HCT116 (cell line): ENCODE results near the gene FMC1. TPM values are rescaled to one million over a fixed set of nuclear protein-coding genes. Genes with fewer than 3 reads are reported as not detected.

Experiments
- ATAC-seq: fragments of 200-7000 bp; cut with Tn5 transposase; 2 replicates; pipeline ENCODE4 v1.9.1; 2020; ENCODE audit warnings: mild to moderate bottlenecking, moderate library complexity
- BruUV-seq: library from RNA; stranded (reverse); fragments of 400-500 nt; replicated peaks from 2 replicates; lab custom pipeline; 2021; lab: Mats Ljungman, UMichigan
- CTCF ChIA-PET: fragments of 300-600 bp; sonication (Branson Sonifier 250); formaldehyde crosslinking; loops from one replicate; lab custom pipeline; 2021; ENCODE audit warnings: antibody characterized with exemption; lab: Charles Lee
- POLR2A ChIA-PET: fragments of 300-600, 350-600 bp; sonication (Branson Sonifier 250); formaldehyde crosslinking; loops from one replicate; lab custom pipeline; 2021; ENCODE audit warnings: antibody characterized with exemption; lab: Charles Lee
- RAD21 ChIA-PET, 2 experiments: fragments of 300-600 bp; sonication (Branson Sonifier 250); formaldehyde crosslinking; loops; one replicate each; lab custom pipeline; 2023; ENCODE audit warnings: low total read pairs in 2 of 2; ENCODE audit not compliant: uncharacterized antibody in 2 of 2, unreplicated experiment in 2 of 2, low non-redundant PET in 1 of 2; lab: Charles Lee
- DNase-seq: peaks from one replicate; pipeline ENCODE4 v3.0.0-alpha.2; 2010; ENCODE audit warnings: low read depth, low spot score
- H2AFZ ChIP-seq: fragments of 200-600 bp; shearing (Covaris generic), sonication (generic); 2 replicates; pipeline ENCODE4 v1.6.1; 2017; ENCODE audit warnings: low read depth, mixed run types, mixed read lengths, antibody characterized with exemption, low read length; ENCODE audit not compliant: poor library complexity, severe bottlenecking
- H3K27ac ChIP-seq: 2 replicates; pipeline ENCODE4 v1.5.1; 2012; ENCODE audit warnings: low read depth, low read length
- H3K27me3 ChIP-seq: fragments of 200-600 bp; sonication (generic); 2 replicates; pipeline ENCODE4 v1.6.1; 2016; ENCODE audit warnings: mixed run types, low read length, mixed read lengths; ENCODE audit not compliant: insufficient read depth
- H3K36me3 ChIP-seq, 2 experiments: fragments of 200-500 bp in 1 of 2; fragments of 200-600 bp in 1 of 2; sonication (Bioruptor generic) in 1 of 2; sonication (generic) in 1 of 2; 2 replicates each; pipeline versions ENCODE4 v1.5.1 to v1.6.1; 2014 to 2016; ENCODE audit warnings: low read length in 2 of 2, inconsistent platforms in 1 of 2, mixed read lengths in 1 of 2, mixed run types in 1 of 2; ENCODE audit not compliant: insufficient read depth in 2 of 2, control insufficient read depth in 1 of 2
- H3K4me1 ChIP-seq, 2 experiments: fragments of 200-600 bp in 1 of 2; sonication (generic) in 1 of 2; 2 replicates each; pipeline versions ENCODE4 v1.5.1 to v1.6.1; 2012 to 2017; ENCODE audit warnings: low read length in 2 of 2, inconsistent platforms in 1 of 2, mild to moderate bottlenecking in 1 of 2, mixed read lengths in 1 of 2, mixed run types in 1 of 2, moderate library complexity in 1 of 2; ENCODE audit not compliant: insufficient read depth in 2 of 2, control insufficient read depth in 1 of 2
- H3K4me2 ChIP-seq: fragments of 200-600 bp; sonication (generic); 2 replicates; pipeline ENCODE4 v1.6.1; 2017; ENCODE audit warnings: mixed run types, low read length, mixed read lengths
- H3K4me3 ChIP-seq, 2 experiments: fragments of 200-600 bp in 1 of 2; sonication (generic) in 1 of 2; replicated peaks in 1 of 2; 2 replicates each; pipeline ENCODE4 v1.5.1; 2011 to 2016; ENCODE audit warnings: low read length in 2 of 2, control low read depth in 1 of 2, low read depth in 1 of 2, mild to moderate bottlenecking in 1 of 2, mixed read lengths in 1 of 2, mixed run types in 1 of 2
- H3K79me2 ChIP-seq: fragments of 200-600 bp; sonication (generic); 2 replicates; pipeline ENCODE4 v1.6.1; 2017; ENCODE audit warnings: mild to moderate bottlenecking, mixed run types, low read length, moderate library complexity, mixed read lengths; ENCODE audit not compliant: insufficient read depth
- H3K9ac ChIP-seq: fragments of 200-600 bp; sonication (generic); 2 replicates; pipeline ENCODE4 v1.6.1; 2016; ENCODE audit warnings: low read length, mixed read lengths
- H3K9me2 ChIP-seq: fragments of 200-600 bp; sonication (generic), shearing (Covaris generic); 2 replicates; pipeline ENCODE4 v1.6.1; 2017; ENCODE audit warnings: mixed run types, mild to moderate bottlenecking, moderate library complexity; ENCODE audit not compliant: insufficient read depth
- H3K9me3 ChIP-seq, 2 experiments: fragments of 200-500 bp in 1 of 2; fragments of 200-600 bp in 1 of 2; sonication (Bioruptor generic) in 1 of 2; sonication (generic) in 1 of 2; 2 replicates each; pipeline ENCODE4 v1.6.1; 2014 to 2017; ENCODE audit warnings: low read length in 2 of 2, mixed read lengths in 2 of 2, inconsistent platforms in 1 of 2, low read depth in 1 of 2, mild to moderate bottlenecking in 1 of 2, mixed run types in 1 of 2, moderate library complexity in 1 of 2; ENCODE audit not compliant: control insufficient read depth in 1 of 2, insufficient read depth in 1 of 2
- H4K20me1 ChIP-seq: fragments of 200-600 bp; sonication (generic), shearing (Covaris generic); 2 replicates; pipeline ENCODE4 v1.6.1; 2017; ENCODE audit warnings: mixed run types, mild to moderate bottlenecking, moderate library complexity; ENCODE audit not compliant: insufficient read depth
- ATF3 ChIP-seq: IDR thresholded peaks from 2 replicates; pipeline ENCODE4 v1.6.1; 2012
- CBX3 ChIP-seq: IDR thresholded peaks from 2 replicates; pipeline ENCODE4 v1.6.1; 2012; ENCODE audit warnings: low read depth
- CTCF ChIP-seq, 3 experiments: fragments of 200-600 bp in 1 of 3; sonication (generic) in 1 of 3; IDR thresholded peaks in 2 of 3; conservative IDR thresholded peaks in 1 of 3; 2 replicates each; pipeline ENCODE4 v1.5.1; 2012 to 2017; ENCODE audit warnings: low read depth in 2 of 3, low read length in 2 of 3, antibody characterized with exemption in 1 of 3, borderline replicate concordance in 1 of 3, control low read depth in 1 of 3, mild to moderate bottlenecking in 1 of 3, mixed read lengths in 1 of 3, mixed run types in 1 of 3, moderate library complexity in 1 of 3; ENCODE audit not compliant: insufficient read depth in 1 of 3
- EGR1 ChIP-seq: IDR thresholded peaks from 2 replicates; pipeline ENCODE4 v1.6.1; 2012; ENCODE audit warnings: low read depth
- ELF1 ChIP-seq: IDR thresholded peaks from 2 replicates; pipeline ENCODE4 v1.6.1; 2012; ENCODE audit warnings: low read depth, borderline replicate concordance
- EZH2phosphoT487 ChIP-seq: fragments of 200-600 bp; IDR thresholded peaks from 2 replicates; pipeline ENCODE4 v1.6.1; 2018; ENCODE audit warnings: antibody characterized with exemption, borderline replicate concordance
- FOSL1 ChIP-seq: IDR thresholded peaks from 2 replicates; pipeline ENCODE4 v1.6.1; 2012; ENCODE audit warnings: low read depth
- POLR2A ChIP-seq: IDR thresholded peaks from 2 replicates; pipeline ENCODE4 v1.7.0; 2011; ENCODE audit warnings: borderline replicate concordance; ENCODE audit not compliant: insufficient read depth, insufficient read length; ENCODE audit errors: extremely low read depth
- POLR2AphosphoS5 ChIP-seq: IDR thresholded peaks from 2 replicates; pipeline ENCODE4 v1.6.1; 2011; ENCODE audit warnings: mild to moderate bottlenecking, low read depth, low read length, moderate library complexity
- SP1 ChIP-seq: IDR thresholded peaks from 2 replicates; pipeline ENCODE4 v1.6.1; 2012; ENCODE audit warnings: low read depth
- SRF ChIP-seq: IDR thresholded peaks from 2 replicates; pipeline ENCODE4 v1.6.1; 2012; ENCODE audit warnings: low read depth
- YY1 ChIP-seq: IDR thresholded peaks from 2 replicates; pipeline ENCODE4 v1.6.1; 2011; ENCODE audit warnings: low read length, low read depth, moderate library complexity, mild to moderate bottlenecking; ENCODE audit not compliant: insufficient replicate concordance; ENCODE audit errors: extremely low read depth
- ZFX ChIP-seq: fragments of 450-650 bp; IDR thresholded peaks from 2 replicates; pipeline ENCODE4 v1.6.1; 2017
- ZNF274 ChIP-seq: fragments of 200-500 bp; sonication (Bioruptor generic); IDR thresholded peaks from 2 replicates; pipeline ENCODE4 v1.6.1; 2014; ENCODE audit warnings: mild to moderate bottlenecking, low read depth, low read length, inconsistent platforms
- intact Hi-C: fragments of 100-400 bp; cut with micrococcal nuclease; formaldehyde crosslinking; loops from 2 replicates; pipeline ENCODE4 v1.10.0; 2022
- total RNA-seq: library from RNA; stranded (reverse); gene quantifications from one replicate; pipeline ENCODE4 v1.2.1, GENCODE V29; 2021; ENCODE audit not compliant: unreplicated experiment
- TF ChIP-seq, protein P1 (sequence below): IDR thresholded peaks from 2 replicates; pipeline ENCODE4 v1.6.1; 2012; ENCODE audit warnings: low read depth

Gene FMC1
- total RNA-seq, 1 experiment from 2014 or later, result 19.4 TPM

DNA sequence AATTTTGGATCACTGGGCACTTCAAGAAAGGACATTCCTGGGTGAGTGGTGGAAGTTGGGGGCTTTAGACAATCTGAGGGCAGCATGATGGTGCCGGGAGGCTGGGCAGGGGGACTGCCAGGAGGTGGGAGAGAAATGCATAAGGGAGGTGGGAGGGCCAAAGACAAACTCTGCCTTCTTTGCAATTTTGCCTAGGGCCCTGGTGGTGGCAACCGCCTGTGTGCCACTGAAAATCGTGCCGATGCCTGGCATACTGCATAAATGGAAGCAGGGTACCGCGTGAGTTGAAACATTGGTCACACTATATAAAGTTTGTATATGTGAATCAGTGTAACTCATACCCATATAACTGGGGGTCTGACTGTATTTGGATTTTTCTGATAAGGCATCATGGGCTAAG is 21.8 kb downstream of the FMC1 start (continued):
- TF ChIP-seq CTCF (IDR thresholded peaks at IDR 0.05 in 2 of 3, conservative IDR thresholded peaks at IDR 0.05 in 1 of 3; ENCODE audit: borderline replicate concordance in 1 of 3, insufficient read depth in 1 of 3, low read depth in 2 of 3, low read length in 2 of 3) (no peak), ZNF274 (no peak), ZFX (no peak), FOSL1 (no peak), POLR2AphosphoS5 (no peak), ATF3 (no peak), SRF (no peak), SP1 (no peak)

DNA sequence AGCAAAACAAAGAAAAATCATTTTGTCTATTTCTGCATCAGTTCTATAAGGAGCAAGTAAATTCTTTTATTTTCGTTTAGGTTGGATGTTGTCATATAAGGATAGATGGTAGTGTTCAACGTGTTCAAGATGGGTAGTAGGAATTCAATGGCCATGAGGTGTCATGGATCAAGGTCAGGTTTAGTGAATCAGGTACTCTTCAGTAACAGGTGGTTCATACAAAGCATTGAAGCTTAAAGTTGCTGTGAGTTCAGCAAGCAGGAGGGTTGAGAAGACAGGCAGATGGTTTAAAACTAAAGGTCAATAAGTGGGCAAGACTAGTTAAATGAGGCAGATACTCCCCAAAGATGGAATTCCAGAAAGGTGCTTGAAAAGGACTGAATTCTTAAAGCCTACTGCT is 24.2 kb downstream of the FMC1 start:
- H3K4me2 ChIP-seq, result no peak overlapping the region
- no peaks in the 10 kb centered on the region for H3K9me3 ChIP-seq
- H2AFZ ChIP-seq, result no peak overlapping the region
- peaks cover 11 to 19% of the 10 kb centered on the region in 2 experiments for H3K36me3 ChIP-seq
- peaks cover 38% of the 10 kb centered on the region; the same call in 1 of the 2 replicates for H4K20me1 ChIP-seq
- BruUV-seq, result no TSS peak
- no peaks in the 10 kb centered on the region for H3K9me2 ChIP-seq
- DNase-seq (no peak), ATAC-seq (no peak)
- no peak overlapping the region for H3K4me3 ChIP-seq
- RAD21 ChIA-PET, result no interaction called here
- CTCF ChIA-PET, result no interaction called here
- no peak overlapping the region for H3K27ac ChIP-seq
- peaks cover 10% of the 10 kb centered on the region in 2 experiments; a peak in 3 of 4 replicates for H3K4me1 ChIP-seq
- H3K79me2 ChIP-seq, result peaks cover 100% of the 10 kb centered on the region
- intact Hi-C loops, result no loop called here
- no peak overlapping the region for H3K9ac ChIP-seq
- no peaks in the 10 kb centered on the region for H3K27me3 ChIP-seq
- POLR2A ChIA-PET, result no interaction called here
- TF ChIP-seq SRF, result no peak
- TF ChIP-seq, protein P1, sequence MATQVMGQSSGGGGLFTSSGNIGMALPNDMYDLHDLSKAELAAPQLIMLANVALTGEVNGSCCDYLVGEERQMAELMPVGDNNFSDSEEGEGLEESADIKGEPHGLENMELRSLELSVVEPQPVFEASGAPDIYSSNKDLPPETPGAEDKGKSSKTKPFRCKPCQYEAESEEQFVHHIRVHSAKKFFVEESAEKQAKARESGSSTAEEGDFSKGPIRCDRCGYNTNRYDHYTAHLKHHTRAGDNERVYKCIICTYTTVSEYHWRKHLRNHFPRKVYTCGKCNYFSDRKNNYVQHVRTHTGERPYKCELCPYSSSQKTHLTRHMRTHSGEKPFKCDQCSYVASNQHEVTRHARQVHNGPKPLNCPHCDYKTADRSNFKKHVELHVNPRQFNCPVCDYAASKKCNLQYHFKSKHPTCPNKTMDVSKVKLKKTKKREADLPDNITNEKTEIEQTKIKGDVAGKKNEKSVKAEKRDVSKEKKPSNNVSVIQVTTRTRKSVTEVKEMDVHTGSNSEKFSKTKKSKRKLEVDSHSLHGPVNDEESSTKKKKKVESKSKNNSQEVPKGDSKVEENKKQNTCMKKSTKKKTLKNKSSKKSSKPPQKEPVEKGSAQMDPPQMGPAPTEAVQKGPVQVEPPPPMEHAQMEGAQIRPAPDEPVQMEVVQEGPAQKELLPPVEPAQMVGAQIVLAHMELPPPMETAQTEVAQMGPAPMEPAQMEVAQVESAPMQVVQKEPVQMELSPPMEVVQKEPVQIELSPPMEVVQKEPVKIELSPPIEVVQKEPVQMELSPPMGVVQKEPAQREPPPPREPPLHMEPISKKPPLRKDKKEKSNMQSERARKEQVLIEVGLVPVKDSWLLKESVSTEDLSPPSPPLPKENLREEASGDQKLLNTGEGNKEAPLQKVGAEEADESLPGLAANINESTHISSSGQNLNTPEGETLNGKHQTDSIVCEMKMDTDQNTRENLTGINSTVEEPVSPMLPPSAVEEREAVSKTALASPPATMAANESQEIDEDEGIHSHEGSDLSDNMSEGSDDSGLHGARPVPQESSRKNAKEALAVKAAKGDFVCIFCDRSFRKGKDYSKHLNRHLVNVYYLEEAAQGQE, result no peak
- TF ChIP-seq CTCF (IDR thresholded peaks at IDR 0.05 in 2 of 3, conservative IDR thresholded peaks at IDR 0.05 in 1 of 3; ENCODE audit: borderline replicate concordance in 1 of 3, insufficient read depth in 1 of 3, low read depth in 2 of 3, low read length in 2 of 3), result no peak
- no peak for TF ChIP-seq EZH2phosphoT487
- no peak for TF ChIP-seq POLR2A
- TF ChIP-seq EGR1, result no peak
- TF ChIP-seq ELF1, result no peak
- TF ChIP-seq YY1, result no peak
- TF ChIP-seq CBX3, result no peak
- no peak for TF ChIP-seq ATF3
- TF ChIP-seq ZFX, result no peak
